Esophagus (tissue), 2 donors: ENCODE measurements around the gene PLEKHG3. TPM values are rescaled to one million over a fixed set of nuclear protein-coding genes. Genes with fewer than 3 reads are reported as not detected.

Experiments
- H3K27ac ChIP-seq, 2 donors: one replicate each; pipeline ENCODE4 v1.5.1; 2013; ENCODE audit warnings: low read depth in 2 of 2, mild to moderate bottlenecking in 2 of 2, inconsistent platforms in 1 of 2, low read length in 1 of 2, moderate library complexity in 1 of 2
- H3K27me3 ChIP-seq, 2 donors: one replicate each; pipeline ENCODE4 v1.6.1; 2013; ENCODE audit warnings: low read length in 2 of 2, control low read depth in 1 of 2, mild to moderate bottlenecking in 1 of 2; ENCODE audit not compliant: insufficient read depth in 2 of 2, control insufficient read depth in 1 of 2
- H3K36me3 ChIP-seq, 2 donors: one replicate each; pipeline ENCODE4 v1.6.1; 2013; ENCODE audit warnings: low read length in 1 of 2; ENCODE audit not compliant: control insufficient read depth in 2 of 2, insufficient read depth in 2 of 2
- H3K4me1 ChIP-seq, 2 donors: one replicate each; pipeline ENCODE4 v1.6.1; 2013; ENCODE audit warnings: low read length in 1 of 2; ENCODE audit not compliant: control insufficient read depth in 2 of 2, insufficient read depth in 2 of 2
- H3K4me3 ChIP-seq, 2 donors: one replicate each; pipeline ENCODE4 v1.5.1; 2013; ENCODE audit warnings: low read length in 2 of 2, mild to moderate bottlenecking in 2 of 2, low read depth in 1 of 2, moderate library complexity in 1 of 2
- H3K9me3 ChIP-seq, 2 donors: one replicate each; pipeline ENCODE4 v1.6.1; 2013; ENCODE audit warnings: mild to moderate bottlenecking in 2 of 2, low read depth in 1 of 2, low read length in 1 of 2, moderate library complexity in 1 of 2; ENCODE audit not compliant: control insufficient read depth in 2 of 2, insufficient read depth in 1 of 2
- WGBS, 2 donors: extraction: QIAGEN DNeasy Blood & Tissue Kit; methylation state at CpG; one replicate each; pipeline ENCODE4 v1.1.7; 2013; 5-methylcytosine and 5-hydroxymethylcytosine counted together
- polyA plus RNA-seq, 2 donors: library from polyadenylated mRNA; stranded (reverse); fragments of 200-250 nt; gene quantifications; one replicate each; pipeline ENCODE4 v1.2.3, GENCODE V29; 2013
- donor health status: healthy with polysubstance abuse.
- donor health status: Bipolar disorder and iron deficiency.

The PLEKHG3 gene
- polyA plus RNA-seq, 2 donors: 23.1 to 27.1 TPM

- no peak overlapping the region for H3K4me3 ChIP-seq
- H3K36me3 ChIP-seq: peaks cover 22 to 43% of the 10 kb centered on the region in 2 donors
- H3K27me3 ChIP-seq: no peaks in the 10 kb centered on the region
- peaks cover 10 to 24% of the 10 kb centered on the region in 2 donors for H3K4me1 ChIP-seq
- H3K9me3 ChIP-seq: no peaks in the 10 kb centered on the region
- H3K27ac ChIP-seq: peak overlapping the region; percentile 61 to 87
- 58 to 64% methylated on average over 28 of the region's 28 CpGs for WGBS, 2 donors
Observed at GRCh38 chr14:64736271-64737169, 32.3 kb downstream of the PLEKHG3 start.

- no peak overlapping the region for H3K4me3 ChIP-seq
- no peaks in the 10 kb centered on the region for H3K27me3 ChIP-seq
- peak overlapping the region; percentile 55 to 87 for H3K27ac ChIP-seq
- H3K9me3 ChIP-seq: no peaks in the 10 kb centered on the region
- H3K4me1 ChIP-seq: peaks cover 10 to 24% of the 10 kb centered on the region in 2 donors
- 56 to 65% methylated on average over 13 to 17 of the region's 17 CpGs for WGBS, 2 donors
- H3K36me3 ChIP-seq: peaks cover 25 to 44% of the 10 kb centered on the region in 2 donors
Observed at GRCh38 chr14:64737391-64738280, 33.4 kb downstream of the PLEKHG3 start.

GRCh38 chr14:64738281-64738804 is 34.1 kb downstream of the PLEKHG3 start:
- WGBS, 2 donors: 66 to 69% methylated on average over 9 of the region's 9 CpGs
- peaks cover 32 to 47% of the 10 kb centered on the region in 2 donors for H3K36me3 ChIP-seq
- H3K4me1 ChIP-seq: peaks cover 10 to 24% of the 10 kb centered on the region in 2 donors

GRCh38 chr14:64741200-64741599 is 37.0 kb downstream of the PLEKHG3 start:
- WGBS, 2 donors: 93 to 99% methylated on average over 15 of the region's 15 CpGs
- Histone ChIP-seq H3K27me3 (no peaks in the 10 kb centered on the region), H3K4me1 (peaks cover 9 to 23% of the 10 kb centered on the region in 2 donors), H3K27ac (no peak overlapping the region), H3K36me3 (peaks cover 38 to 59% of the 10 kb centered on the region in 2 donors), H3K9me3 (no peaks in the 10 kb centered on the region), H3K4me3 (no peak overlapping the region)

More at GRCh38 chr14:64738281-64738804, 34.1 kb downstream of the PLEKHG3 start:
- Histone ChIP-seq H3K9me3 (no peaks in the 10 kb centered on the region), H3K27ac (no peak overlapping the region), H3K27me3 (no peaks in the 10 kb centered on the region), H3K4me3 (no peak overlapping the region)

- Histone ChIP-seq H3K4me1 (peaks cover 7 to 19% of the 10 kb centered on the region in 2 donors), H3K4me3 (no peak overlapping the region), H3K27me3 (no peaks in the 10 kb centered on the region), H3K9me3 (no peaks in the 10 kb centered on the region), H3K36me3 (peaks cover 39 to 64% of the 10 kb centered on the region in 2 donors), H3K27ac (no peak overlapping the region)
- WGBS, 2 donors: 92 to 95% methylated on average over 15 of the region's 15 CpGs
Observed at GRCh38 chr14:64741961-64742360, 37.7 kb downstream of the PLEKHG3 start.

- Histone ChIP-seq H3K4me1 (peaks cover 0 to 8% of the 10 kb centered on the region in 2 donors), H3K4me3 (no peak overlapping the region), H3K27ac (no peak overlapping the region), H3K9me3 (no peaks in the 10 kb centered on the region), H3K27me3 (no peaks in the 10 kb centered on the region), H3K36me3 (peaks cover 42 to 70% of the 10 kb centered on the region in 2 donors)
- WGBS, 2 donors: 95 to 96% methylated on average over 26 to 27 of the region's 27 CpGs
Observed at GRCh38 chr14:64743061-64743460, 38.8 kb downstream of the PLEKHG3 start.

- WGBS, 2 donors: 59 to 66% methylated on average over 8 of the region's 8 CpGs
- Histone ChIP-seq H3K36me3 (peaks cover 35 to 62% of the 10 kb centered on the region in 2 donors), H3K4me1 (peaks cover 0 to 3% of the 10 kb centered on the region in 2 donors), H3K9me3 (no peaks in the 10 kb centered on the region), H3K27ac (peak overlapping the region in 1 of 2 donors; percentile 13), H3K27me3 (no peaks in the 10 kb centered on the region), H3K4me3 (no peak overlapping the region)
Observed at GRCh38 chr14:64745511-64746091, 41.4 kb downstream of the PLEKHG3 start.

- no peak overlapping the region for H3K4me3 ChIP-seq
- H3K27ac ChIP-seq: no peak overlapping the region
- H3K27me3 ChIP-seq: no peaks in the 10 kb centered on the region
- H3K4me1 ChIP-seq: peaks cover 0 to 3% of the 10 kb centered on the region in 2 donors
- peaks cover 27 to 52% of the 10 kb centered on the region in 2 donors for H3K36me3 ChIP-seq
- H3K9me3 ChIP-seq: no peaks in the 10 kb centered on the region
- WGBS, 2 donors: 58 to 59% methylated on average over 12 of the region's 12 CpGs
Observed at GRCh38 chr14:64746298-64747250, 42.4 kb downstream of the PLEKHG3 start.
